ENCODE data around the gene FHIT. TPM values are rescaled to one million over a fixed set of nuclear protein-coding genes. Genes with fewer than 3 reads are reported as not detected.

FHIT gene
- total and polyA plus RNA-seq, 2 of the 4 experiments (the other 2 are of a cell fraction), result 0.07 TPM; not detected in 1

- H4K5ac ChIP-seq (ENCODE audit: low read depth, low read length), result no peak overlapping the region
- H4K20me1 ChIP-seq (ENCODE audit: insufficient read depth, low read length), result no peaks in the 10 kb centered on the region
- no peak overlapping the region for H2BK15ac ChIP-seq (ENCODE audit: low read depth, low read length)
- H3K4me3 ChIP-seq (ENCODE audit: insufficient read depth, low read depth, low read length), result no peak overlapping the region
- intact Hi-C loops (cut with micrococcal nuclease), result no loop called here
- no peaks in the 10 kb centered on the region for H3K36me3 ChIP-seq (ENCODE audit: control insufficient read depth, insufficient read depth, low read length)
- no peak overlapping the region for H3K56ac ChIP-seq (ENCODE audit: extremely low read depth, insufficient read depth, low read length)
- no peaks in the 10 kb centered on the region for H3K79me1 ChIP-seq (ENCODE audit: low read depth in 1 of 2, low read length in 2 of 2)
- no peak overlapping the region for H2AFZ ChIP-seq (replicated peaks; ENCODE audit: low read length, poor library complexity)
- DNase-seq (no peak), ATAC-seq (ENCODE audit: low read depth) (no peak)
- H4K91ac ChIP-seq (ENCODE audit: insufficient read depth, low read depth, low read length), result no peak overlapping the region
- H3K23ac ChIP-seq (ENCODE audit: low read depth, low read length), result no peak overlapping the region
- H3K4me2 ChIP-seq (ENCODE audit: low read depth, low read length), result no peak overlapping the region
- no TSS peak for BruUV-seq (replicated peaks)
- no peak overlapping the region for H2AK5ac ChIP-seq (ENCODE audit: low read depth, low read length)
- no peak overlapping the region for H2BK120ac ChIP-seq (ENCODE audit: low read depth, low read length)
- H3K4ac ChIP-seq (ENCODE audit: low read depth, low read length), result no peak overlapping the region
- H3K9me3 ChIP-seq (ENCODE audit: control insufficient read depth, insufficient read depth, low read length), result peaks cover 3% of the 10 kb centered on the region; the same call in 1 of the 2 replicates
- H3K9me1 ChIP-seq (ENCODE audit: insufficient read depth, low read length), result no peaks in the 10 kb centered on the region
- H3K14ac ChIP-seq (replicated peaks; ENCODE audit: low read depth, low read length), result no peak overlapping the region
- no peak overlapping the region for H2BK20ac ChIP-seq (ENCODE audit: low read depth, low read length)
- dilution Hi-C loops (cut with HindIII; ENCODE audit: low sequenced_read_pairs, unreplicated experiment), result no loop called here
- H3K27ac ChIP-seq (ENCODE audit: insufficient read depth, low read length), result no peak overlapping the region
- in situ Hi-C loops (cut with MboI; ENCODE audit: low sequenced_read_pairs), result no loop called here
- no CpG with 5 or more reads among the region's 1 CpG for WGBS, 2 experiments (ENCODE audit: extremely low coverage in 2 of 2, insufficient read length in 1 of 2)
- no peaks in the 10 kb centered on the region for H3K4me1 ChIP-seq (ENCODE audit: control insufficient read depth, insufficient read depth, low read length)
- no peak for TF ChIP-seq POLR2A (IDR thresholded peaks at IDR 0.05; ENCODE audit: low read depth, low read length)
- TF ChIP-seq SMC3 (IDR thresholded peaks at IDR 0.05; ENCODE audit: low read depth, low read length), result no peak
- no peak for TF ChIP-seq MAFK (IDR thresholded peaks at IDR 0.05; ENCODE audit: low read depth, low read length)
- no peak for TF ChIP-seq ELK1 (IDR thresholded peaks at IDR 0.05; ENCODE audit: borderline replicate concordance, low read depth, low read length)
- no peak for TF ChIP-seq RCOR1 (IDR thresholded peaks at IDR 0.05; ENCODE audit: insufficient replicate concordance, low read length)
- TF ChIP-seq USF2 (IDR thresholded peaks at IDR 0.05; ENCODE audit: low read depth, low read length), result no peak
- TF ChIP-seq CTCF (conservative IDR thresholded peaks at IDR 0.05; ENCODE audit: low read depth, low read length), result no peak
- no peak for TF ChIP-seq MXI1 (IDR thresholded peaks at IDR 0.05; ENCODE audit: borderline replicate concordance, low read depth, low read length)
- TF ChIP-seq MAZ (IDR thresholded peaks at IDR 0.05; ENCODE audit: borderline replicate concordance, low read depth, low read length), result no peak
- TF ChIP-seq BHLHE40 (IDR thresholded peaks at IDR 0.05; ENCODE audit: low read depth, low read length), result no peak
- H3K27me3 ChIP-seq (ENCODE audit: control insufficient read depth, insufficient read depth, low read length), result no peaks in the 10 kb centered on the region
- no peak overlapping the region for H4K8ac ChIP-seq (ENCODE audit: low read depth in 2 of 2, low read length in 2 of 2)
- CTCF ChIA-PET, result interaction anchor here (0.9 kb wide), 1 partner anchor 14 kb away, joined by 4 read pairs; no protein-coding TSS in a partner anchor
- H3K9ac ChIP-seq (ENCODE audit: low read depth, low read length), result no peak overlapping the region
- H2AK9ac ChIP-seq (replicated peaks; ENCODE audit: low read depth, low read length, poor library complexity), result no peak overlapping the region
- POLR2A ChIA-PET (ENCODE audit: unreplicated experiment), result no interaction called here
- no peak overlapping the region for H2BK5ac ChIP-seq (ENCODE audit: low read depth, low read length, poor library complexity, severe bottlenecking)
- no peak overlapping the region for H3K18ac ChIP-seq (ENCODE audit: low read depth, low read length)
These were observed 337.8 kb downstream of the FHIT start for GRCh38 chr3:60913474-60913873.
